Chondrocyte (in vitro differentiated cells): ENCODE measurements around the gene TAF1C. TPM values are rescaled to one million over a fixed set of nuclear protein-coding genes. Genes with fewer than 3 reads are reported as not detected.

Source experiments
- DNase-seq: peaks from one replicate; pipeline ENCODE4 v3.0.0; 2021; ENCODE audit warnings: mixed read lengths, low spot score
- H3K27ac Mint-ChIP-seq: one replicate; pipeline ENCODE4 v1.8.0; 2021; ENCODE audit warnings: mild to moderate bottlenecking, moderate library complexity, mixed read lengths; ENCODE audit not compliant: unreplicated experiment
- H3K27me3 Mint-ChIP-seq: 2 replicates; pipeline ENCODE4 v1.8.0; 2021; ENCODE audit warnings: low read depth, mixed read lengths
- H3K36me3 Mint-ChIP-seq: 2 replicates; pipeline ENCODE4 v1.8.0; 2021; ENCODE audit warnings: low read depth, mixed read lengths
- H3K4me1 Mint-ChIP-seq: 2 replicates; pipeline ENCODE4 v1.8.0; 2021; ENCODE audit warnings: low read depth, mild to moderate bottlenecking, mixed read lengths
- H3K4me3 Mint-ChIP-seq: one replicate; pipeline ENCODE4 v1.8.0; 2021; ENCODE audit warnings: mild to moderate bottlenecking, moderate library complexity, mixed read lengths; ENCODE audit not compliant: unreplicated experiment
- H3K9me3 Mint-ChIP-seq: 2 replicates; pipeline ENCODE4 v1.8.0; 2021; ENCODE audit warnings: low read depth, mixed read lengths
- total RNA-seq: library from RNA; stranded (reverse); gene quantifications from 3 replicates; pipeline ENCODE4 v1.2.1, GENCODE V29; 2021
- TF ChIP-seq, protein P1 (sequence below): fragments of 200-600 bp; sonication (generic); IDR thresholded peaks from 2 replicates; pipeline ENCODE4 v1.5.0; 2021; ENCODE audit warnings: antibody characterized with exemption, mild to moderate bottlenecking, moderate library complexity

Gene TAF1C
- total RNA-seq, 1 donor from 2014 or later, result 22.2 TPM

- Mint-ChIP-seq H3K9me3 (no peaks in the 10 kb centered on the region), H3K4me1 (peaks cover 32% of the 10 kb centered on the region), H3K4me3 (no peak overlapping the region), H3K27me3 (no peaks in the 10 kb centered on the region), H3K27ac (no peak overlapping the region), H3K36me3 (peaks cover 2% of the 10 kb centered on the region)
- TF ChIP-seq, protein P1, sequence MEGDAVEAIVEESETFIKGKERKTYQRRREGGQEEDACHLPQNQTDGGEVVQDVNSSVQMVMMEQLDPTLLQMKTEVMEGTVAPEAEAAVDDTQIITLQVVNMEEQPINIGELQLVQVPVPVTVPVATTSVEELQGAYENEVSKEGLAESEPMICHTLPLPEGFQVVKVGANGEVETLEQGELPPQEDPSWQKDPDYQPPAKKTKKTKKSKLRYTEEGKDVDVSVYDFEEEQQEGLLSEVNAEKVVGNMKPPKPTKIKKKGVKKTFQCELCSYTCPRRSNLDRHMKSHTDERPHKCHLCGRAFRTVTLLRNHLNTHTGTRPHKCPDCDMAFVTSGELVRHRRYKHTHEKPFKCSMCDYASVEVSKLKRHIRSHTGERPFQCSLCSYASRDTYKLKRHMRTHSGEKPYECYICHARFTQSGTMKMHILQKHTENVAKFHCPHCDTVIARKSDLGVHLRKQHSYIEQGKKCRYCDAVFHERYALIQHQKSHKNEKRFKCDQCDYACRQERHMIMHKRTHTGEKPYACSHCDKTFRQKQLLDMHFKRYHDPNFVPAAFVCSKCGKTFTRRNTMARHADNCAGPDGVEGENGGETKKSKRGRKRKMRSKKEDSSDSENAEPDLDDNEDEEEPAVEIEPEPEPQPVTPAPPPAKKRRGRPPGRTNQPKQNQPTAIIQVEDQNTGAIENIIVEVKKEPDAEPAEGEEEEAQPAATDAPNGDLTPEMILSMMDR, result peak; percentile 17
- DNase-seq, result no peak
These were observed 45.6 kb downstream of the TAF1C start for GRCh38 chr16:84141143-84141670.

GRCh38 chr16:84139628-84140258 lies 47.1 kb downstream of the TAF1C start:
- Mint-ChIP-seq H3K36me3 (peaks cover 2% of the 10 kb centered on the region), H3K9me3 (no peaks in the 10 kb centered on the region), H3K4me3 (no peak overlapping the region), H3K27ac (no peak overlapping the region), H3K27me3 (no peaks in the 10 kb centered on the region), H3K4me1 (peaks cover 41% of the 10 kb centered on the region)
- no peak for DNase-seq
- TF ChIP-seq, protein P1, result no peak

DNA sequence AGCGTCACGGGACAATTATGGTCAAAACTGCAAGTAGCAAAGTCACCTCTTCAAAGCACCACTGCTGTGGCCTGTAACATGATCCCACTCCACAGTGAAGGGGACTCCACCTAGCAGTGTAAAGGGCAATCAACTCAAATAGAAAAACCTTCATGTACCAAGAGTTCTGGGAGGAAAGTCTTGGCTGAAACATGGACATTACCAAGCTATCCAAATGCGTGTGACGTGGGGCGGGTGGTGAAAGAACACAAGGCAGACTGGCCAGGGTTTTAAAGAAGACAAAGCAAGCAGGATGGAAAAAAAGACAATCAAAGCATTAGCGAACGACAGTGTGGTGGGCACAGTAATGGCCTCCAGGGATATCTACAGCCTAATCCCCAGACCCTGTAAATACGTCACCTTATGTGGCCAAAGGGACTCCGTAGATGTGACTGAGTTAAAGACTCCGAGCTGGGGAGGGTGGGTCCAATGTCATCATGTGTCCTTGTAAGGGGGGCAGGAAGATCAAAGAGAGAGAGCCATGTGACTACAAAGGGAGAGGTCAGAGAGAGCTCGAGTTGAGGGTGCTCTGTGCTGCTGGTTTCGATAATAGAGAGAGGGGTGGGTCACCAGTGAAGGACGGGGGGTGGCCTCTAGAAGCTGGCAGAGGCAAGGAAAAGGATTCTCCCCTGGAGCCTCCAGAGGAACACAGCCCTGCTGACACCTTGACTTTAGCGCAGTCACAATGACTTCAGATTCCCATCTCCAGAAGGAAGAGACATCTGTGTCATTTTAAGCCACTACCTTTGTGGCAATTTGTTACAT lies 47.8 kb downstream of the TAF1C start:
- H3K27ac Mint-ChIP-seq, result peak overlapping the region; percentile 67
- H3K36me3 Mint-ChIP-seq, result peaks cover 2% of the 10 kb centered on the region
- TF ChIP-seq, protein P1, result no peak
- no peaks in the 10 kb centered on the region for H3K27me3 Mint-ChIP-seq
- H3K4me3 Mint-ChIP-seq, result no peak overlapping the region
- no peaks in the 10 kb centered on the region for H3K9me3 Mint-ChIP-seq
- peaks cover 37% of the 10 kb centered on the region for H3K4me1 Mint-ChIP-seq
- no peak for DNase-seq

DNA sequence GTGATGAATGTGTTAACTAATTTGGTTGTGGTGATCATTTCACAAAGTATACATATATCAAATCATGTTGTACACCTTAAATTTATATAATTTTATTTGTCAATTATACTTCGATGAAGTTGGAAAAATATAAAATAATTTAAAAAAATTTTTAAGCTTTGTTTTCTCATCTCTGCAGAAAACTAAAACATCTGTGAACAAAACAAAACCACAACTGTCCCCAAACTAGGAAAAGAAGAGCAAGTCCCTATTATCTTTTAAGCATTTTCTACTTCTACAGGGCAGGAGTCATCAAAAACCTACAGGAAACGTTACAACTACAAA lies 48.4 kb downstream of the TAF1C start:
- peak overlapping the region; percentile 67 for H3K27ac Mint-ChIP-seq
- H3K4me1 Mint-ChIP-seq, result peaks cover 34% of the 10 kb centered on the region
- no peaks in the 10 kb centered on the region for H3K27me3 Mint-ChIP-seq
- peaks cover 2% of the 10 kb centered on the region for H3K36me3 Mint-ChIP-seq
- no peaks in the 10 kb centered on the region for H3K9me3 Mint-ChIP-seq
- DNase-seq, result no peak
- no peak overlapping the region for H3K4me3 Mint-ChIP-seq
- TF ChIP-seq, protein P1, result no peak

- Mint-ChIP-seq H3K4me1 (peaks cover 36% of the 10 kb centered on the region), H3K36me3 (peaks cover under 1% of the 10 kb centered on the region), H3K9me3 (no peaks in the 10 kb centered on the region), H3K4me3 (no peak overlapping the region), H3K27ac (no peak overlapping the region), H3K27me3 (no peaks in the 10 kb centered on the region)
- DNase-seq, result no peak
- TF ChIP-seq, protein P1, result no peak
These were observed 49.0 kb downstream of the TAF1C start for GRCh38 chr16:84137769-84138357.
